ENCODE results near the gene MGST3.
"Not testable (repeated sequence)": the region's sequence is repeated elsewhere in the genome, so short reads cannot be mapped to it uniquely, and the experiment has no call there.

The MGST3 gene

GRCh38 chr1:165605246-165605645 lies 25.8 kb upstream of the MGST3 start:
- no peak for TF ChIP-seq CTCF (IDR thresholded peaks at IDR 0.05)
- no peaks in the 10 kb centered on the region for H3K36me3 ChIP-seq
- peaks cover 9% of the 10 kb centered on the region for H3K27me3 ChIP-seq
- H3K4me3 ChIP-seq (ENCODE audit: low read depth in 1 of 2, low read length in 1 of 2): no peak overlapping the region
- H3K4me1 ChIP-seq (ENCODE audit: control insufficient read depth in 1 of 2, insufficient read depth in 1 of 2, low read depth in 1 of 2, low read length in 1 of 2): peaks cover 3 to 7% of the 10 kb centered on the region in 2 experiments
- H3K27ac ChIP-seq: no peak overlapping the region
- H3K9me3 ChIP-seq: no peaks in the 10 kb centered on the region

GRCh38 chr1:165606676-165607075 lies 24.4 kb upstream of the MGST3 start:
- H3K4me1 ChIP-seq (ENCODE audit: control insufficient read depth in 1 of 2, insufficient read depth in 1 of 2, low read depth in 1 of 2, low read length in 1 of 2); H3K36me3 ChIP-seq: not testable (repeated sequence)

GRCh38 chr1:165610866-165611265 lies 20.2 kb upstream of the MGST3 start:
- Histone ChIP-seq H3K36me3 (no peaks in the 10 kb centered on the region), H3K4me3 (ENCODE audit: low read depth in 1 of 2, low read length in 1 of 2) (no peak overlapping the region), H3K9me3 (no peaks in the 10 kb centered on the region), H3K27me3 (peaks cover 24% of the 10 kb centered on the region), H3K4me1 (ENCODE audit: control insufficient read depth in 1 of 2, insufficient read depth in 1 of 2, low read depth in 1 of 2, low read length in 1 of 2) (no peaks in the 10 kb centered on the region), H3K27ac (no peak overlapping the region)
- no peak for TF ChIP-seq CTCF (IDR thresholded peaks at IDR 0.05)

More at GRCh38 chr1:165606676-165607075, 24.4 kb upstream of the MGST3 start:
- H3K9me3 ChIP-seq; H3K27me3 ChIP-seq; H3K27ac ChIP-seq; H3K4me3 ChIP-seq (ENCODE audit: low read depth in 1 of 2, low read length in 1 of 2): not testable (repeated sequence)

- Histone ChIP-seq H3K36me3 (no peaks in the 10 kb centered on the region), H3K9me3 (no peaks in the 10 kb centered on the region), H3K4me3 (ENCODE audit: low read depth in 1 of 2, low read length in 1 of 2) (no peak overlapping the region), H3K27ac (no peak overlapping the region), H3K4me1 (ENCODE audit: control insufficient read depth in 1 of 2, insufficient read depth in 1 of 2, low read depth in 1 of 2, low read length in 1 of 2) (no peaks in the 10 kb centered on the region), H3K27me3 (peaks cover 33% of the 10 kb centered on the region)
- TF ChIP-seq CTCF (IDR thresholded peaks at IDR 0.05): no peak
Observed at GRCh38 chr1:165612062-165612461, 19.0 kb upstream of the MGST3 start.

GRCh38 chr1:165616054-165616612 lies 14.9 kb upstream of the MGST3 start:
- H3K4me3 ChIP-seq (ENCODE audit: low read depth in 1 of 2, low read length in 1 of 2): no peak overlapping the region
- H3K9me3 ChIP-seq: no peaks in the 10 kb centered on the region
- H3K27me3 ChIP-seq: peaks cover 54% of the 10 kb centered on the region
- TF ChIP-seq CTCF (IDR thresholded peaks at IDR 0.05): no peak
- no peak overlapping the region for H3K27ac ChIP-seq
- H3K36me3 ChIP-seq: no peaks in the 10 kb centered on the region
- no peaks in the 10 kb centered on the region for H3K4me1 ChIP-seq (ENCODE audit: control insufficient read depth in 1 of 2, insufficient read depth in 1 of 2, low read depth in 1 of 2, low read length in 1 of 2)

GRCh38 chr1:165616987-165617546 lies 14.0 kb upstream of the MGST3 start:
- Histone ChIP-seq H3K4me1 (ENCODE audit: control insufficient read depth in 1 of 2, insufficient read depth in 1 of 2, low read depth in 1 of 2, low read length in 1 of 2) (no peaks in the 10 kb centered on the region), H3K27me3 (peaks cover 47% of the 10 kb centered on the region), H3K27ac (no peak overlapping the region), H3K9me3 (no peaks in the 10 kb centered on the region), H3K36me3 (no peaks in the 10 kb centered on the region), H3K4me3 (ENCODE audit: low read depth in 1 of 2, low read length in 1 of 2) (no peak overlapping the region)
- TF ChIP-seq CTCF (IDR thresholded peaks at IDR 0.05): no peak

Data from neutrophil (primary cell).